Endothelial cell of umbilical vein (primary cell): ENCODE measurements around the gene DDX10. TPM values are rescaled to one million over a fixed set of nuclear protein-coding genes. Genes with fewer than 3 reads are reported as not detected.

Experiments
- BruUV-seq: library from RNA; stranded (reverse); fragments of 400-500 nt; replicated peaks from 2 replicates; lab custom pipeline; 2021; lab: Mats Ljungman, UMichigan
- CTCF ChIA-PET: fragments of 300-600, 350-600 bp; sonication (Branson Sonifier 250); formaldehyde crosslinking; loops from one replicate; lab custom pipeline; 2021; ENCODE audit warnings: antibody characterized with exemption, inconsistent platforms; lab: Charles Lee
- POLR2A ChIA-PET: fragments of 300-600, 350-600 bp; sonication (Branson Sonifier 250); formaldehyde crosslinking; loops from one replicate; lab custom pipeline; 2021; ENCODE audit warnings: antibody characterized with exemption, inconsistent platforms; lab: Charles Lee
- DNase-seq: peaks from one replicate; pipeline ENCODE4 v3.0.0-alpha.2; 2011; ENCODE audit warnings: low read depth, low spot score
- FAIRE-seq: peaks from 2 replicates; lab custom pipeline; 2011; peaks lifted over from hg19 to GRCh38; lab: Jason Lieb, UNC
- H2AFZ ChIP-seq: 2 replicates; pipeline ENCODE4 v1.6.0; 2012; ENCODE audit warnings: low read depth, low read length, control low read depth, inconsistent platforms
- H3K27ac ChIP-seq: 2 replicates; pipeline ENCODE4 v1.5.1; 2011; ENCODE audit warnings: low read depth, mild to moderate bottlenecking, control low read depth, low read length, moderate library complexity; ENCODE audit not compliant: insufficient read depth
- H3K27me3 ChIP-seq, 2 experiments: 2 replicates each; pipeline versions ENCODE4 v1.6.0 to v1.6.1; 2011; ENCODE audit warnings: low read length in 2 of 2, mixed read lengths in 1 of 2; ENCODE audit not compliant: control insufficient read depth in 2 of 2, insufficient read depth in 2 of 2
- H3K36me3 ChIP-seq, 2 experiments: 2 replicates in 1 of 2; 3 replicates in 1 of 2; pipeline ENCODE4 v1.5.1; 2011; ENCODE audit warnings: low read length in 2 of 2, mild to moderate bottlenecking in 1 of 2, moderate library complexity in 1 of 2; ENCODE audit not compliant: control insufficient read depth in 2 of 2, insufficient read depth in 2 of 2; ENCODE audit errors: extremely low read depth in 1 of 2
- H3K4me1 ChIP-seq: 3 replicates; pipeline ENCODE4 v1.5.1; 2011; ENCODE audit warnings: mild to moderate bottlenecking, low read length; ENCODE audit not compliant: control insufficient read depth, insufficient read depth; ENCODE audit errors: extremely low read depth
- H3K4me2 ChIP-seq: 2 replicates; pipeline ENCODE4 v1.6.1; 2011; ENCODE audit warnings: low read length, control low read depth, mixed read lengths; ENCODE audit not compliant: insufficient read depth
- H3K4me3 ChIP-seq, 3 experiments: fragments of 200-600 bp in 1 of 3; sonication (generic), shearing (Covaris generic) in 1 of 3; replicated peaks in 1 of 3; 2 replicates each; pipeline ENCODE4 v1.5.1; 2011 to 2016; ENCODE audit warnings: control low read depth in 3 of 3, low read length in 3 of 3, mild to moderate bottlenecking in 2 of 3, inconsistent platforms in 1 of 3, low read depth in 1 of 3, moderate library complexity in 1 of 3; ENCODE audit not compliant: insufficient read depth in 1 of 3
- H3K79me2 ChIP-seq: 2 replicates; pipeline ENCODE4 v1.6.0; 2012; ENCODE audit warnings: low read length, inconsistent platforms; ENCODE audit not compliant: control insufficient read depth, insufficient read depth
- H3K9ac ChIP-seq: replicated peaks from 2 replicates; pipeline ENCODE3; 2011; ENCODE audit warnings: low read length, control low read depth; ENCODE audit not compliant: insufficient read depth; ENCODE audit errors: extremely low read depth
- H3K9me1 ChIP-seq: replicated peaks from 3 replicates; pipeline ENCODE4 v1.6.0; 2011; ENCODE audit warnings: mild to moderate bottlenecking, low read length; ENCODE audit not compliant: control insufficient read depth, insufficient read depth; ENCODE audit errors: extremely low read depth
- H3K9me3 ChIP-seq: replicated peaks from 2 replicates; pipeline ENCODE4 v1.5.1; 2012; ENCODE audit warnings: low read length, inconsistent platforms; ENCODE audit not compliant: control insufficient read depth, insufficient read depth
- H4K20me1 ChIP-seq: replicated peaks from 2 replicates; pipeline ENCODE3; 2011; ENCODE audit warnings: mild to moderate bottlenecking, low read length; ENCODE audit not compliant: control insufficient read depth, insufficient read depth; ENCODE audit errors: extremely low read depth
- EZH2 ChIP-seq: IDR thresholded peaks from 2 replicates; pipeline ENCODE4 v1.6.1; 2012; ENCODE audit warnings: borderline replicate concordance, low read depth, mild to moderate bottlenecking, moderate library complexity, low read length, inconsistent platforms; ENCODE audit not compliant: severe bottlenecking
- FOS ChIP-seq: IDR thresholded peaks from 2 replicates; pipeline ENCODE4 v1.6.1; 2011; ENCODE audit warnings: mild to moderate bottlenecking, low read length, moderate library complexity, borderline replicate concordance; ENCODE audit not compliant: insufficient read depth
- GATA2 ChIP-seq: IDR thresholded peaks from 2 replicates; pipeline ENCODE4 v1.7.0; 2011; ENCODE audit warnings: low read depth, mild to moderate bottlenecking, moderate library complexity, mixed read lengths, low read length; ENCODE audit not compliant: insufficient read length, insufficient read depth
- JUN ChIP-seq: IDR thresholded peaks from 2 replicates; pipeline ENCODE4 v1.6.1; 2011; ENCODE audit warnings: borderline replicate concordance, low read depth; ENCODE audit not compliant: insufficient read length, insufficient read depth
- MYC ChIP-seq: IDR thresholded peaks from one replicate; pipeline ENCODE4 v1.6.1; 2011; ENCODE audit warnings: mild to moderate bottlenecking, low read depth, low read length
- POLR2A ChIP-seq: IDR thresholded peaks from 2 replicates; pipeline ENCODE4 v1.6.1; 2012; ENCODE audit warnings: low read depth, mild to moderate bottlenecking, control low read depth, low read length
- POLR2AphosphoS5 ChIP-seq: IDR thresholded peaks from 2 replicates; pipeline ENCODE4 v1.6.1; 2012; ENCODE audit warnings: low read depth, mild to moderate bottlenecking, control low read depth, low read length, moderate library complexity; ENCODE audit not compliant: insufficient read depth
- dilution Hi-C: fragments of 300-500 bp; cut with MboI; formaldehyde crosslinking; loops from one replicate; pipeline ENCODE4 v1.15.0; 2019; ENCODE audit warnings: low sequenced_read_pairs; ENCODE audit not compliant: extremely low pct_ligation_motif_present
- intact Hi-C: fragments of 100-400 bp; cut with micrococcal nuclease; formaldehyde crosslinking; loops from one replicate; pipeline ENCODE4 v1.10.0; 2022
- polyA plus RNA-seq, 4 experiments: library from polyadenylated mRNA; depleted of rRNA in 3 of 4; stranded (reverse) in 3 of 4; unstranded in 1 of 4; fragments of >200 nt; gene quantifications; 2 replicates each; pipeline versions ENCODE4 v1.2.1 to v1.2.3, GENCODE V29; 2011 to 2012; ENCODE audit warnings: missing spikeins in 1 of 4
- total RNA-seq: library from RNA; stranded (reverse); gene quantifications from 2 replicates; pipeline ENCODE4 v1.2.3, GENCODE V29; 2021
- TF ChIP-seq, protein P1 (sequence below), 2 donors: IDR thresholded peaks; 1 replicate in 1 of 2; 2 replicates in 1 of 2; pipeline ENCODE4 v1.5.1; 2011; ENCODE audit warnings: low read length in 2 of 2, mild to moderate bottlenecking in 2 of 2, moderate library complexity in 2 of 2, control low read depth in 1 of 2, inconsistent platforms in 1 of 2, low read depth in 1 of 2; ENCODE audit not compliant: insufficient read depth in 1 of 2; ENCODE audit errors: extremely low read depth in 1 of 2
- TF ChIP-seq, protein P2 (sequence below): IDR thresholded peaks from 2 replicates; pipeline ENCODE4 v1.6.1; 2011; ENCODE audit not compliant: insufficient read depth, insufficient read length

DDX10 gene
- total and polyA plus RNA-seq, 2 donors (not counting 3 experiments of a cell fraction or from before 2014, with no cell fraction given) = 29.8 to 35.2 TPM

DNA sequence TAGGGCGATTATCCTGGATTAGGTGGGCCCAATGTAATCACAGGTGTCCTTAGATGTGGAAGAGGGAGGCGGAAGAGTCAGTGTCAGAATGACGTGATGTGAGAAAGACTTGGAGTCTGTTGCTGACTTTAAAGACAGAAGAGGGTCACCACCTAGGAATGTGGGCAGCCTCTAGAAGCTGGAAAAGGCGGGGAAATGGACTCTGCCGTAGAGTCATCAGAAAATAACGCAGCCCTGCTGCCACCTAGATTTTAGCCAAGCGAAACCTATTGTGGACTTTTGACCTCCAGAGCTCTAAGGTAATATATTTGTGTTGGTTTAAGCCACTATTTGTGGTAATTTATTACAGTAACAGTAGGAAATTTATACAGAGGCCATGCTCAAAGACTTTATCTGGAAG lies 4.8 kb downstream of the DDX10 start:
- intact Hi-C loops (no loop called here), dilution Hi-C loops (no loop called here)
- Histone ChIP-seq H4K20me1 (no peaks in the 10 kb centered on the region), H3K4me1 (peaks cover 21% of the 10 kb centered on the region), H3K4me3 (no peak overlapping the region), H3K9ac (no peak overlapping the region), H3K4me2 (no peak overlapping the region), H3K36me3 (no peaks in the 10 kb centered on the region), H3K27me3 (no peaks in the 10 kb centered on the region), H3K9me1 (no peaks in the 10 kb centered on the region), H3K79me2 (peaks cover 84% of the 10 kb centered on the region), H3K27ac (no peak overlapping the region), H3K9me3 (no peaks in the 10 kb centered on the region), H2AFZ (no peak overlapping the region)
- TF ChIP-seq JUN (no peak), FOS (no peak), MYC (no peak), POLR2A (no peak), POLR2AphosphoS5 (no peak), GATA2 (no peak), EZH2 (no peak)
- TF ChIP-seq, protein P1, sequence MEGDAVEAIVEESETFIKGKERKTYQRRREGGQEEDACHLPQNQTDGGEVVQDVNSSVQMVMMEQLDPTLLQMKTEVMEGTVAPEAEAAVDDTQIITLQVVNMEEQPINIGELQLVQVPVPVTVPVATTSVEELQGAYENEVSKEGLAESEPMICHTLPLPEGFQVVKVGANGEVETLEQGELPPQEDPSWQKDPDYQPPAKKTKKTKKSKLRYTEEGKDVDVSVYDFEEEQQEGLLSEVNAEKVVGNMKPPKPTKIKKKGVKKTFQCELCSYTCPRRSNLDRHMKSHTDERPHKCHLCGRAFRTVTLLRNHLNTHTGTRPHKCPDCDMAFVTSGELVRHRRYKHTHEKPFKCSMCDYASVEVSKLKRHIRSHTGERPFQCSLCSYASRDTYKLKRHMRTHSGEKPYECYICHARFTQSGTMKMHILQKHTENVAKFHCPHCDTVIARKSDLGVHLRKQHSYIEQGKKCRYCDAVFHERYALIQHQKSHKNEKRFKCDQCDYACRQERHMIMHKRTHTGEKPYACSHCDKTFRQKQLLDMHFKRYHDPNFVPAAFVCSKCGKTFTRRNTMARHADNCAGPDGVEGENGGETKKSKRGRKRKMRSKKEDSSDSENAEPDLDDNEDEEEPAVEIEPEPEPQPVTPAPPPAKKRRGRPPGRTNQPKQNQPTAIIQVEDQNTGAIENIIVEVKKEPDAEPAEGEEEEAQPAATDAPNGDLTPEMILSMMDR (IDR thresholded peaks at IDR 0.05; ENCODE audit: extremely low read depth in 1 of 2, insufficient read depth in 1 of 2, low read depth in 1 of 2, low read length in 2 of 2) = no peak
- TF ChIP-seq, protein P2, sequence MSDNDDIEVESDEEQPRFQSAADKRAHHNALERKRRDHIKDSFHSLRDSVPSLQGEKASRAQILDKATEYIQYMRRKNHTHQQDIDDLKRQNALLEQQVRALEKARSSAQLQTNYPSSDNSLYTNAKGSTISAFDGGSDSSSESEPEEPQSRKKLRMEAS = no peak
- BruUV-seq = no TSS peak
- DNase-seq = no peak
- ChIA-PET CTCF (interaction anchor here (1.2 kb wide), 1 partner anchor 64 kb away, joined by 3 read pairs; no protein-coding TSS in a partner anchor), POLR2A (no interaction called here)
- no peak for FAIRE-seq
